ENCODE results near the gene CASZ1.

Gene CASZ1

GRCh38 chr1:10779841-10780240 lies 16.6 kb downstream of the CASZ1 start:
- Histone ChIP-seq H2AFZ (ENCODE audit: low read depth) (no peak overlapping the region), H3K27me3 (ENCODE audit: insufficient read depth, low read depth) (peaks cover 96% of the 10 kb centered on the region), H3K4me3 (IDR thresholded peaks at IDR 0.05; ENCODE audit: insufficient read depth, low read depth, low read length) (no peak overlapping the region), H3K4me1 (ENCODE audit: low read depth, poor library complexity, severe bottlenecking) (no peaks in the 10 kb centered on the region), H3K27ac (no peak overlapping the region), H3K79me2 (ENCODE audit: insufficient read depth, low read depth) (no peaks in the 10 kb centered on the region), H3K36me3 (ENCODE audit: insufficient read depth) (no peaks in the 10 kb centered on the region), H4K20me1 (ENCODE audit: insufficient read depth) (no peaks in the 10 kb centered on the region), H3K9ac (no peak overlapping the region), H3K4me2 (no peak overlapping the region)
- no peak for TF ChIP-seq CTCF (conservative IDR thresholded peaks at IDR 0.05; ENCODE audit: low read depth, low read length)

GRCh38 chr1:10779201-10779600 lies 17.2 kb downstream of the CASZ1 start:
- H4K20me1 ChIP-seq (ENCODE audit: insufficient read depth): no peaks in the 10 kb centered on the region
- no peak overlapping the region for H3K4me3 ChIP-seq (IDR thresholded peaks at IDR 0.05; ENCODE audit: insufficient read depth, low read depth, low read length)
- H3K27ac ChIP-seq: no peak overlapping the region
- H3K36me3 ChIP-seq (ENCODE audit: insufficient read depth): no peaks in the 10 kb centered on the region
- no peaks in the 10 kb centered on the region for H3K4me1 ChIP-seq (ENCODE audit: low read depth, poor library complexity, severe bottlenecking)
- no peak overlapping the region for H3K9ac ChIP-seq
- peaks cover 96% of the 10 kb centered on the region for H3K27me3 ChIP-seq (ENCODE audit: insufficient read depth, low read depth)
- H3K4me2 ChIP-seq: no peak overlapping the region
- no peaks in the 10 kb centered on the region for H3K79me2 ChIP-seq (ENCODE audit: insufficient read depth, low read depth)
- no peak overlapping the region for H2AFZ ChIP-seq (ENCODE audit: low read depth)
- no peak for TF ChIP-seq CTCF (conservative IDR thresholded peaks at IDR 0.05; ENCODE audit: low read depth, low read length)

GRCh38 chr1:10778640-10779039 lies 17.8 kb downstream of the CASZ1 start:
- Histone ChIP-seq H2AFZ (ENCODE audit: low read depth) (no peak overlapping the region), H4K20me1 (ENCODE audit: insufficient read depth) (no peaks in the 10 kb centered on the region), H3K9ac (no peak overlapping the region), H3K4me2 (no peak overlapping the region), H3K36me3 (ENCODE audit: insufficient read depth) (no peaks in the 10 kb centered on the region), H3K79me2 (ENCODE audit: insufficient read depth, low read depth) (no peaks in the 10 kb centered on the region), H3K27me3 (ENCODE audit: insufficient read depth, low read depth) (peaks cover 96% of the 10 kb centered on the region), H3K27ac (no peak overlapping the region), H3K4me3 (IDR thresholded peaks at IDR 0.05; ENCODE audit: insufficient read depth, low read depth, low read length) (no peak overlapping the region), H3K4me1 (ENCODE audit: low read depth, poor library complexity, severe bottlenecking) (no peaks in the 10 kb centered on the region)
- no peak for TF ChIP-seq CTCF (conservative IDR thresholded peaks at IDR 0.05; ENCODE audit: low read depth, low read length)

- H4K20me1 ChIP-seq (ENCODE audit: insufficient read depth): no peaks in the 10 kb centered on the region
- H3K4me1 ChIP-seq (ENCODE audit: low read depth, poor library complexity, severe bottlenecking): no peaks in the 10 kb centered on the region
- TF ChIP-seq CTCF (conservative IDR thresholded peaks at IDR 0.05; ENCODE audit: low read depth, low read length): no peak
- H3K36me3 ChIP-seq (ENCODE audit: insufficient read depth): no peaks in the 10 kb centered on the region
- H2AFZ ChIP-seq (ENCODE audit: low read depth): no peak overlapping the region
- H3K4me3 ChIP-seq (IDR thresholded peaks at IDR 0.05; ENCODE audit: insufficient read depth, low read depth, low read length): no peak overlapping the region
- no peak overlapping the region for H3K27ac ChIP-seq
- H3K4me2 ChIP-seq: no peak overlapping the region
- no peaks in the 10 kb centered on the region for H3K79me2 ChIP-seq (ENCODE audit: insufficient read depth, low read depth)
- no peak overlapping the region for H3K9ac ChIP-seq
- peaks cover 96% of the 10 kb centered on the region for H3K27me3 ChIP-seq (ENCODE audit: insufficient read depth, low read depth)
These were observed 18.5 kb downstream of the CASZ1 start for GRCh38 chr1:10777749-10778574.
